Fibroblast of pulmonary artery (primary cell): Measurements from ENCODE around the gene MAP10.

Experiments used
- DNase-seq: peaks from one replicate; pipeline ENCODE4 v3.0.0-alpha.2; 2010; ENCODE audit warnings: low read depth
- H3K4me3 ChIP-seq: replicated peaks from 2 replicates; pipeline ENCODE4 v1.5.1; 2011; ENCODE audit warnings: low read depth, mild to moderate bottlenecking, control low read depth, low read length, moderate library complexity
- TF ChIP-seq, protein P1 (sequence below): IDR thresholded peaks from 2 replicates; pipeline ENCODE4 v1.5.1; 2011; ENCODE audit warnings: mild to moderate bottlenecking, control low read depth, low read length, inconsistent platforms; ENCODE audit errors: missing control alignments

MAP10 gene

GRCh38 chr1:232834066-232834465 is 28.9 kb downstream of the MAP10 start:
- TF ChIP-seq, protein P1, sequence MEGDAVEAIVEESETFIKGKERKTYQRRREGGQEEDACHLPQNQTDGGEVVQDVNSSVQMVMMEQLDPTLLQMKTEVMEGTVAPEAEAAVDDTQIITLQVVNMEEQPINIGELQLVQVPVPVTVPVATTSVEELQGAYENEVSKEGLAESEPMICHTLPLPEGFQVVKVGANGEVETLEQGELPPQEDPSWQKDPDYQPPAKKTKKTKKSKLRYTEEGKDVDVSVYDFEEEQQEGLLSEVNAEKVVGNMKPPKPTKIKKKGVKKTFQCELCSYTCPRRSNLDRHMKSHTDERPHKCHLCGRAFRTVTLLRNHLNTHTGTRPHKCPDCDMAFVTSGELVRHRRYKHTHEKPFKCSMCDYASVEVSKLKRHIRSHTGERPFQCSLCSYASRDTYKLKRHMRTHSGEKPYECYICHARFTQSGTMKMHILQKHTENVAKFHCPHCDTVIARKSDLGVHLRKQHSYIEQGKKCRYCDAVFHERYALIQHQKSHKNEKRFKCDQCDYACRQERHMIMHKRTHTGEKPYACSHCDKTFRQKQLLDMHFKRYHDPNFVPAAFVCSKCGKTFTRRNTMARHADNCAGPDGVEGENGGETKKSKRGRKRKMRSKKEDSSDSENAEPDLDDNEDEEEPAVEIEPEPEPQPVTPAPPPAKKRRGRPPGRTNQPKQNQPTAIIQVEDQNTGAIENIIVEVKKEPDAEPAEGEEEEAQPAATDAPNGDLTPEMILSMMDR = no peak
- no peak for DNase-seq
- H3K4me3 ChIP-seq = no peak overlapping the region

- no peak overlapping the region for H3K4me3 ChIP-seq
- no peak for DNase-seq
- TF ChIP-seq, protein P1 = no peak
Observed at GRCh38 chr1:232835166-232835565, 29.9 kb downstream of the MAP10 start.

DNA sequence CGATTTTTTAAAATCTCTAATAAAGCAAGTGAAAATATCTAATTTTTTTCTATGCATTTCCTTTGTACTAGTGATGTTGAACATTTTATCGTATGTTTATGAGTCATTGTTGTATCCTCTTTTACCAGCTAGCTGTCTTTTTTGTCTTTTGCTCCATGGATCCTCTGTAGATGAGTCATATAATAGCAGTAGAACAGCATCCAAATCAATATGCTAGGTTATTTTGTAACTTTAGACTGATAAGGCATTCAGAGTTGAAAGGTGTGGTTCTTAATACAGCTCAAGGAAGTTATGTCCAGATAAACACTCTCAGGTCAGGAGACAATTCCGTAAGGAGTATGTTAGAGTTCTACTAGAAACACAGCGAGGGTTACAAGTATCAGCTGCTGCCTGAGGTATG is 31.9 kb downstream of the MAP10 start:
- TF ChIP-seq, protein P1 = no peak
- no peak overlapping the region for H3K4me3 ChIP-seq
- DNase-seq = no peak

DNA sequence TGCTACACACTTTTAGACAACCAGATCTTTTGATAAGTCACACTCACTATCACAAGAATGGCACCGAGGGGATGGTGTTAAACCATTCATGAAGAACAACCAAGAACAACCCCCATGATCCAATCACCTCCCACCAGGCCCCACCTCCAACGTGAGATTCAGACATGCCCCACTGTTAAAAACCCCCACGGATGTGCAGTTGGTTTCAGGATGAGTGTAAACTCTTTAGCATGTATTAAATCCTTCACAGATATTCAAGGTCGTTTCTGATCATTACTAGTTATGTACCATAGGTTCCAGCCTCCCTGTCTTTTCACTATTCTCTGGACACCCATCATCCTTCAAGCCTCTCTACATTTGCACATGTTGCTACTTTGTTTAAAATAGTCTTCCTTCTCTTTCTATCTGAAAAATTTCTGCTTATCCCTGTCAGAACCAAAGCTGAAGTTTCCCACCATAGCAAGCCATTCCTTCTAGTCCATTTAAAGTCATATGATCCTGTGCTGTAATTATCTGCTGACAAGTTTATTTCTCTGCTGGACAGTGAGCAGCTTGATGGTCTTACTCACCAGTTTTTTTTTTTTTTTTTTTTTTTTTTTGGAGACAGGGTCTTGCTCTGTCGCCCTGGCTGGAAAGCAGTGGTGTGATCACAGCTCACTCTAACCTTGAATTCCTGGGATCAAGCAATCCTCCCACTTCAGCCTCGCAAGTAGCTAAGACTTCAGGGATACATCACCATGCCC is 36.8 kb downstream of the MAP10 start:
- DNase-seq = no peak
- no peak overlapping the region for H3K4me3 ChIP-seq
- TF ChIP-seq, protein P1 = no peak

DNA sequence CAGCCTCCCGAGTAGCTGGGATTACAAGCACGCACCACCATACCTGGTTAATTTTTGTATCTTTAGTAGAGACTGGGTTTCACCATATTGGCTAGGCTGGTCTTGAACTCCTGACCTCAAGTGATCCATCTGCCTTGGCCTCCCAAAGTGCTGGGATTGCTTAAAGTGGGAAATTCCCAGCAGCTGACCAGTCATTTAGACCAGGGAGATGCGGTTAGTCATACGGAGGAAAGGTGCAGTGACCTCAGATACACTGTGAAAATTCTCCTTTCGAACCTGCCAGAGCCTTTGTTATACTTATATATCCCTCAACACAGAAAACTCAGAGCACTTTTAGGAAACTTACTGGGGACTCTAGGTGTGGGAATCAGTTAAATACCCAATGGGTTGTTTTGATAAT is 39.6 kb downstream of the MAP10 start:
- peak; percentile 26 for DNase-seq
- H3K4me3 ChIP-seq = no peak overlapping the region
- TF ChIP-seq, protein P1 = no peak

- no peak overlapping the region for H3K4me3 ChIP-seq
- TF ChIP-seq, protein P1 = no peak
- DNase-seq = no peak
Observed at GRCh38 chr1:232845406-232845955, 40.3 kb downstream of the MAP10 start.

GRCh38 chr1:232851532-232851931 is 46.3 kb downstream of the MAP10 start:
- no peak overlapping the region for H3K4me3 ChIP-seq
- TF ChIP-seq, protein P1 = no peak
- no peak for DNase-seq
